GM12873 (cell line): ENCODE results near the gene C14orf93.
A peak's percentile ranks its signal among the peaks of the same experiment; 100 is the strongest.

Source experiments
- TF ChIP-seq, protein P1 (sequence below): IDR thresholded peaks from 2 replicates; pipeline ENCODE4 v1.5.1; 2012; ENCODE audit warnings: low read depth, mild to moderate bottlenecking, moderate library complexity, low read length, control low read depth; ENCODE audit not compliant: insufficient read depth; ENCODE audit errors: missing control alignments

Gene C14orf93

DNA sequence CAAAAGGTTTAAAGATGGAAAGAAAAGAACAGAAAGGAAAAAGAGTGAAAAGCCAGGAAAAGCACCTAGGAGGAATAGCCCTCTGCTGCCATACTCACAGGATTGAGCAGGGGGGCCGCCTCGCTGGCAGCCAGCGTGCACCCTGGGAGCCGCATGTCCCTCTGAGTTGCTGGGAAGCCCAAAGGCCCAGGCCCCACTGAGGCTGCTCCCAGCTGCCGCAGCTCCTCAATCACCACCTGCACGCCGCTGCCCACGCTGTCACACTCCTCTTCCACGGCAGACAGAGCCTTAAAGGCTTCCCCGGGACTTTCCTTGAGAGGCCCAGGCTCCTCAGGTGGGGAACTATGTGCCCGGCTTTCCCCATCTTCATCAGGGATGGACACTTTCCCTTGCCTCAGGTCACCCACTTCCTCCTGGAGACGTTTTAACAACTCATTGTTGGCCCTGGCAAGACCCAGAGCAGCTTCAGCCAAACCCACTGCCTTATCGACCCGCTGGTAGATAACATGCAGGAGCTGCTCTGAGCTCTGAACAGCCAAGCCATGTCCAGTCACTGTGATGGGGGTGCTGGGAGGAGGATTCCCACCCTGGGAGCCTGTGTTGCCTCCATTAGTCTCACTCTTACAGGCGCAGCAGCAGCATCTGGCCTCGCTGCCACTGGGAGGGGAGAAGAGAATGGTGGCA, 11.5 kb downstream of the C14orf93 start:
- TF ChIP-seq, protein P1, sequence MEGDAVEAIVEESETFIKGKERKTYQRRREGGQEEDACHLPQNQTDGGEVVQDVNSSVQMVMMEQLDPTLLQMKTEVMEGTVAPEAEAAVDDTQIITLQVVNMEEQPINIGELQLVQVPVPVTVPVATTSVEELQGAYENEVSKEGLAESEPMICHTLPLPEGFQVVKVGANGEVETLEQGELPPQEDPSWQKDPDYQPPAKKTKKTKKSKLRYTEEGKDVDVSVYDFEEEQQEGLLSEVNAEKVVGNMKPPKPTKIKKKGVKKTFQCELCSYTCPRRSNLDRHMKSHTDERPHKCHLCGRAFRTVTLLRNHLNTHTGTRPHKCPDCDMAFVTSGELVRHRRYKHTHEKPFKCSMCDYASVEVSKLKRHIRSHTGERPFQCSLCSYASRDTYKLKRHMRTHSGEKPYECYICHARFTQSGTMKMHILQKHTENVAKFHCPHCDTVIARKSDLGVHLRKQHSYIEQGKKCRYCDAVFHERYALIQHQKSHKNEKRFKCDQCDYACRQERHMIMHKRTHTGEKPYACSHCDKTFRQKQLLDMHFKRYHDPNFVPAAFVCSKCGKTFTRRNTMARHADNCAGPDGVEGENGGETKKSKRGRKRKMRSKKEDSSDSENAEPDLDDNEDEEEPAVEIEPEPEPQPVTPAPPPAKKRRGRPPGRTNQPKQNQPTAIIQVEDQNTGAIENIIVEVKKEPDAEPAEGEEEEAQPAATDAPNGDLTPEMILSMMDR, result no peak

DNA sequence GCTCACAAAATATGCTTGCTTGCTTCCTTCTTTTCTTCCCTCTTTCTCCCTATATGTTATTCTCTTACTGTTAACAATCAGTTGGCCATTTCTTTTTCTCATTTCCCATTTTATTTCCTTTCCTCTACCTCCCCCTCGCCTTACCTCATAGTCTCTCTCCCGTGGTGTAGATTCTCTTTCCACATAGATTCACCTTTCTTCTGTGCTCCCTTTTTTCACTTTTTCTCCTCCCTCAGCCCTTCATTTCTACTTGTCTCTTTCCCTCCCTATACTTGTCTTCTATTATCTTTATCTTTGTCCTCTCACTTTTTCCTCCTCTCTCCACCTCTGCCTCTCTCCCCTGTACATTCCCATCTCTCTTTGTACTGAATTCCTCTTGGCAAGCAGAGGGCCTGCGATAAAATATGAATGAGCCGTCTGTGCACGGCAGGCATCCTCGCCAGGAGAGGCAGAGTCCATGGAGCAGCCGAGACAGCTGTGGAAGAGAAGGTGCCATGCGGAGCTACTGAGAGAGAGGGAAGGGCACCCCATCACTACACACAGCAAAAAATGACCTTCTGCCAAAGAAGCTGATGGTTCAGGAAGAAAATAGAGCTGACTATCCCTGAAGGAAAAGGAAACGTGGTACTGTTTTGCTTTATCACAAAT, 12.1 kb downstream of the C14orf93 start:
- TF ChIP-seq, protein P1, result no peak

DNA sequence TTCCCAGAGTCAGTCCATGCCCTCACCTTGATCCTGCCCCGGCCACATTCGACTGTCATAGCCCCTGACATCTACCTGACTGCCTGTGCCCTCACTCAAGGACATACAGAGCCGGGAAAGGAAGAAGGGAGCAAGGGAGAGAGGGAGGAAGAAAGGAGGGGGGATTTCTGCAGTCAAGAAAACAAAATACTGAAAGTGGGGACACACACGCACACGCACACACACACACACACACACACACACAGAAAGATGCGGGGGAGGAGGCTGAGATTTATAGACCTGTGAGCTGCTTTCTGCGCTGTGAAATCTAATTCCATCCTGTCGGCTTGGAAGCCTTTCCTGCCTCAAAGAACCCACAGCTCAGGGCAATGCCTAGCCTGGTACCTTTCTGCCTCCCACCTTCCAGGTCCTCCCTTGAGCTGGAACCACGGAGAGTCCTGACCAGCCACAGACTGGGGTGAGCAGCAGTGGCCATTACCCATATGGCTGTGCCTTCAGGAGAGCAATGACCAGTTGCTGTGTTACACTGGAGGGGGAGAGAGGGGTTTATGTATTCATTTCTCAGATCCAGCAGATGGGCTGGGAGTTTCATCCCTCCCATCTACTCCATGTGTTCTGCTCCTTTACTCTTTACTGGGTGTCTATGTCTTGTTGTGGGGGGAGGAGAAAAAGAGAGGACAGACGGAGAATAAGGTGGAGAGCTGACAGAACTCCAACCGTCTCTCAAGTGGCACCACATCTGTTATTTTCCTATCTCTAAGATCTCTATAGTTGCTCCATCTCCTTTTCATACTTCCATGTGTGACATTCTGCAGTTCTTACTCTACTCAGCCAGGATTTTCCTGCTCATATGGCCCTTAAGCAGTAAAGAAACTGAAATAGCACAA, 12.9 kb downstream of the C14orf93 start:
- TF ChIP-seq, protein P1, result no peak

DNA sequence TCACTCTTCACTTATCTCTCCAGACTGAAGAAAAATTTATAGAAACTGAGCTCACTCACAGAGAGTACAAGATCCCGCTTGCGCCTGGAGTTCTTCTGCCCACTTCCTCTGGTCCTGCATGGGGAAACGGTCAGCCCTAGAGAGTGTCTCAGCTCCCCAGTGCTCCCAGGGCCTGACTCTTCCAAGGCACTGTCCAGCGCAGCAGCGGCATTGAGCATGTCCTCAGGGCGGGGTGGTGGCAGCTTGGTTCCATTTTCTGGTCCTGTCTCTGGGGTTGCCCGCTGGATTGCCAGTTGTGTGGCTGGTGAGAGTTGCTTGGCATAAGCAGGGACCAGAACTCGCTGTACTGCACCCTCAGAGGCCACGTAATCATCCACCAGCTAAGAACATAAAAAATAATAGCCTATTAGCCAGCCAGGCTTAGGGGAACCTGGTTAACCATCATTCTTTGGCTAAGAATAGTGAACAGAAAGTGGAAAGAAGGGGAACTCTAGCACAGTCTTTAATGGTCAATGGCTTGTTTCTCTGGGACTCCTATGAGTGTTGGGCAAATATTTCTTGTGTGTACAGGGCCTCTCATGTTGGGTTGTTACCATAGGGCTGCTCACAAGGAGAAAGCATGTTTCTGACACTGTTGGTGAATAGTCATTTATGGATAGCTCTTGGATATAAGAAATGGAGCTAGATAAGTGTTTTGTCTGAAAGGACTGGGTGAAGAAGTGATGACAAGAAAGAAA, 13.9 kb downstream of the C14orf93 start:
- TF ChIP-seq, protein P1, result no peak

DNA sequence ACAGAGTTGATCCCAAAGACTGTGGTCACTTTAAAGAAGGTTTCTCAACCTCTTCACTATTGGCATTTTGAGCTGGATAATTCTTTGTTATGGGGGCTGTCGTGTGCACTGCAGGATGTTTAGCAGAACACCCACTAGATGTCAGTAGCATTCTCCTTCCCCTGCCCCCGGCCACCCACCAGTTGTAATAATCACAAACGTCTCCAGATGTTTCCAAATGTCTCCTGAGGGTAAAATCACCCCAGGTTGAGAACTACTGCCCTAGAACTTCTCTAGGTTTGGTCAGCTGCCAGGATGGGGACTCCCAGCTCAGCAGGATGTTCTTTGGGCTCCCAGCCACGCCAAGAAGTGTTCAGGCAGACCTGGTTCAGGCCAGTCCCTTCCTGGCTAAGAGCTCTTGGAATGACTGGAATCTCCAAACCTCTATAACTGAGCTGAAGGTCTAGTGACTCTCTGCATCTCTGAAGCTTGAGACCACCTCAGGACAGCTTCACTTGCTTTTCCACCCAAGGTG, 15.1 kb downstream of the C14orf93 start:
- TF ChIP-seq, protein P1, result peak; percentile 70

DNA sequence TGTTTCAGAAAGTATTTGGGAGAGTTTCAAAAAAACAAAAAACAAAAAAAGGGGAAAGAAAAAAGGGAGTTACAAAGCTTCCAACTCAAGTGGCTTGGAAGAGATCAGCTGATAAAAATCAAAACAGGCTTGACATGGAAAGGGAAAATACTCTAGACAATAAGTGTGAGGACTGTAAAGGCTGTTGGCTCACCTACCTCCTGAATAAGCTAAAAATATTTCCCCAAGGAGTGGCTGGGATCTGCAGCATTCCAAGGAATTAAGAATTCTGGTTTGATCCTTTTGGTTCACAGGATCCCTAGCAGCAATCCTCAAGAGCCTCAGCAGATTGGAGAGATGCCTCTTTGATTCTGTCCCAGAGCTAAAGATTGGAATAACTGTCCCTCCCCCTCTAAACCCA, 16.4 kb downstream of the C14orf93 start:
- TF ChIP-seq, protein P1, result no peak
